Epithelial cell of esophagus (primary cell): ENCODE results near the gene PLA2R1.
"Not testable (repeated sequence)": the region's sequence is repeated elsewhere in the genome, so short reads cannot be mapped to it uniquely, and the experiment has no call there.

Experiments used
- DNase-seq: peaks from one replicate; pipeline ENCODE4 v3.0.0; 2010; ENCODE audit warnings: low read depth
- H3K4me3 ChIP-seq: 2 replicates; pipeline ENCODE4 v1.5.1; 2011; ENCODE audit warnings: mild to moderate bottlenecking, low read length, control low read depth
- TF ChIP-seq, protein P1 (sequence below): IDR thresholded peaks from 2 replicates; pipeline ENCODE4 v1.5.1; 2011; ENCODE audit warnings: low read depth, mild to moderate bottlenecking, low read length, control low read depth, inconsistent platforms; ENCODE audit not compliant: insufficient read depth; ENCODE audit errors: missing control alignments

Gene PLA2R1

DNA sequence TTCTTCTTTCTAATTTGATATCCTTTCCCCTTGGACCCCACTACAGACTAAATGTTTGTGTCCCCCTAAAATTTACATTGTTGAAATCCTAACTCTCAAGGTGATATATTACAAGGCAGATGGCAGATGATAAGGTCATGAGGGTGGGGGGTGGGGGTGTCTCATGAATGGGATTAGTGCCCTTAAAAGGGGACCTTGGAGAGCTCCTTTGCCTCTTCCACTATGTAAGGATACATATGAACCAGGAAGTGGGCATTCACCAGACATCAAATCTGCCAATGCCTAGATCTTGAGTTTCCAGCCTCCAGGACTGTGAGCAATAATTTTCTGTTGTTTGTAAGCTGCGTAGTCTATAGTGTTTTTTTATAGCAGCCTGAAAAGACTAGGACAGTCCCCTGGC lies 89.1 kb downstream of the PLA2R1 start:
- TF ChIP-seq, protein P1, sequence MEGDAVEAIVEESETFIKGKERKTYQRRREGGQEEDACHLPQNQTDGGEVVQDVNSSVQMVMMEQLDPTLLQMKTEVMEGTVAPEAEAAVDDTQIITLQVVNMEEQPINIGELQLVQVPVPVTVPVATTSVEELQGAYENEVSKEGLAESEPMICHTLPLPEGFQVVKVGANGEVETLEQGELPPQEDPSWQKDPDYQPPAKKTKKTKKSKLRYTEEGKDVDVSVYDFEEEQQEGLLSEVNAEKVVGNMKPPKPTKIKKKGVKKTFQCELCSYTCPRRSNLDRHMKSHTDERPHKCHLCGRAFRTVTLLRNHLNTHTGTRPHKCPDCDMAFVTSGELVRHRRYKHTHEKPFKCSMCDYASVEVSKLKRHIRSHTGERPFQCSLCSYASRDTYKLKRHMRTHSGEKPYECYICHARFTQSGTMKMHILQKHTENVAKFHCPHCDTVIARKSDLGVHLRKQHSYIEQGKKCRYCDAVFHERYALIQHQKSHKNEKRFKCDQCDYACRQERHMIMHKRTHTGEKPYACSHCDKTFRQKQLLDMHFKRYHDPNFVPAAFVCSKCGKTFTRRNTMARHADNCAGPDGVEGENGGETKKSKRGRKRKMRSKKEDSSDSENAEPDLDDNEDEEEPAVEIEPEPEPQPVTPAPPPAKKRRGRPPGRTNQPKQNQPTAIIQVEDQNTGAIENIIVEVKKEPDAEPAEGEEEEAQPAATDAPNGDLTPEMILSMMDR = no peak
- no peak overlapping the region for H3K4me3 ChIP-seq
- no peak for DNase-seq

DNA sequence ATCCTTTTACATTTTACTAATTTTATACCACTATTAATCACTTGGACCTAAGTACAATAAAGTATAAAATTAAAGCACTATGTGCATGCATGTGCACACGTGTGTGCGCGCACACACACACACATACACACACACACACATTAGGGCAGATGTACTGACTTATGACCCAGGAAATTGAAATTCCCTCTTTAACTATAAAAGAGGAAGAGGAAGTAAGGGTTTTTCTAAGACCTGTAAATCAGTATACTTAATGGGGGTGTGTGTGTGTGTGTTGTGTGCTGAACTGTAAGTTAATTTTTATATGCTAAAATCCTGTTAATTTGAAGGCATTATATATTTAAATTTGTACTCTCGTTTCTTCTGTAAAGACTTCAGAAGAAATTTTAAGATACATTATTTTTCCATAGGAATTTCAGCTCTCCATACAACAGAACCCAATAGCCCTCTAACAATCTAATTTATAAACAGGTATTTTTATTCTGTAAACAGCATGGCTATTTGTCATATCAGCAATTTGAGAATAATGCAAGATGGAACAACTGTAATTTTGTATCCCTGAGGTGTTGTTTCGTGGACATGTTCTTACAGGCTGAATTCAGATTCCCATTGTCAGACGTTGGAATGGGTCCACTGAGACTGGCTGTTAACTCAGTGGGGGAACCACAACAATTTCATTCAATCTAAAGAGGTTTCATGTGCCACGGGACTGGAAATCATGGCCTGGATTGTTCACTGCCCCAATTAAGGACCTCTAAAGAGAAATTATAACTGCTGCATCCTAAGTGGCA lies 90.9 kb downstream of the PLA2R1 start:
- TF ChIP-seq, protein P1 = no peak
- DNase-seq = peak; percentile 71
- H3K4me3 ChIP-seq = no peak overlapping the region

DNA sequence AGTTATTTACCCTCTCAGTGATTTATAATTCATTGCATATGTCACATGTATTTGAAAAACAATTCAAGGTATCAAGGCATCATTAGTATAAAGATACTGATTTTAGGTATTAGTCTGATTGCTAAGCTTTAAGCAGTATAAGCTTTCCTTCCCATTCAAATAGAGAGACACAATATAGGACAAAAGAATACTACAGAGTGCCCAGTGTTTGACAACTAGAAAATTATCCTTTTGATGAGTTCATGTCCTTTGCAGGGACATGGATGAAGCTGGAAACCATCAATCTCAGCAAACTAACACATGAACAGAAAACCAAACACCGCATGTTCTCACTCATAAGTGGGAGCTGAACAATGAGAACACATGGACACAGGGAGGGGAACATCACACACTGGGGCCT lies 91.9 kb downstream of the PLA2R1 start:
- DNase-seq, H3K4me3 ChIP-seq: not testable (repeated sequence)

DNA sequence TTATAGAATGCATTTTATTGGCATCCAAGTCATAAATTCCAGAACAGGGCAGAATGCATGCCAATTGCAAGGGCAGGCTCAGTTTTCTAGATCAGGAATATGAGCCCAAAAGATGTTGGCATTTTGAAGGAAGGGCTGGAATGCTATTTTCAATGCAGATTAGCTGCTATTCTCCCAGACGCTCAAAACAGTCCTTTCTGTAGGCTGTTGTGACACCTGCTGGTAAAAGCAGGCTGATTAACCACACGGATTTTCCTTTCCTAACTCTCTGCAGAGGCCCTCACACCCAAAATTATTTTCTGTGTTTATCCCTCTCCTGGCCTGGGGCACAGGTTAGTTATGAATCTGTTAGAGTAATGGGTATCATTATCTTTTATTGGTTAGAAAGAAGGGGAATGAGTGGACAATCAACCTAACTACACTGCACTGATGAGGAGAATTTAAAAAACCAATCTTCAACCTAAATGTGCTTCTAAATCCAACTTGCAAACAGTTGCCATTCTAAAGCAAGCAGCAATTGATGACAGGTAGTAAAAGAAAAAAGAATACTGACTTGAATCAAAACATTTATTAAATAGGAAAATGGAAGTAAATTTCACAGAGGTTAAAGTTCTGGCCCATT lies 94.0 kb downstream of the PLA2R1 start:
- TF ChIP-seq, protein P1 = peak; percentile 63
- H3K4me3 ChIP-seq = no peak overlapping the region
- DNase-seq = peak; percentile 44

DNA sequence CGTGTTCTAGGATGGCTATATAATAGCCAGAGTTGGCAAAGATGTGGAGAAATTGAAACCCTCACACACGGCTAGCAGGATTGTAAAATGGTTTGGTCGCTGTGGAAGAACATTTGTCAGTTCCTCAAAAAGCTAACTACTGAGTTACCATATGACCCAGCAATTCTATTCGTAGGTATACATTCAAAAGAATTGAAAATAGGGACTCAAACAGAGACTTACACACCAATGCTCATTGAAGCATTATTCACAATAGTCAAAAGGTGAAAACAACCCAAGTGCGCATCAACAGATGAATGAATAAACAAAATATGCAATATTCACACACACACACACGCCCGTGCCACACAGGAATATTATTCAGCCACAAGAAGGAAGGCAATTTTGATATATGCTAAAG lies 98.7 kb downstream of the PLA2R1 start:
- DNase-seq = no peak
- no peak overlapping the region for H3K4me3 ChIP-seq
- TF ChIP-seq, protein P1 = no peak

DNA sequence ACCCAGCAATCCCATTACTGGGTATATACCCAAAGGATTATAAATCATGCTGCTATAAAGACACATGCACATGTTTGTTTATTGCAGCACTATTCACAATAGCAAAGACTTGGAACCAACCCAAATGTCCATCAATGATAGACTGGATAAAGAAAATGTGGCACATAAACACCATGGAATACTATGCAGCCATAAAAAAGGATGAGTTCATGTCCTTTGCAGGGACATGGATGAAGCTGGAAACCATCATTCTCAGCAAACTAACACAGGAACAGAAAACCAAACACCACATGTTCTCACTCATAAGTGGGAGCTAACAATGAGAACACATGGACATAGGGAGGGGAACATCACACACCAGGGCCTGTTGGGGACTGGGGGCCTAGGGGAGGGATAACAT lies 99.9 kb downstream of the PLA2R1 start:
- not testable (repeated sequence) for DNase-seq, H3K4me3 ChIP-seq

DNA sequence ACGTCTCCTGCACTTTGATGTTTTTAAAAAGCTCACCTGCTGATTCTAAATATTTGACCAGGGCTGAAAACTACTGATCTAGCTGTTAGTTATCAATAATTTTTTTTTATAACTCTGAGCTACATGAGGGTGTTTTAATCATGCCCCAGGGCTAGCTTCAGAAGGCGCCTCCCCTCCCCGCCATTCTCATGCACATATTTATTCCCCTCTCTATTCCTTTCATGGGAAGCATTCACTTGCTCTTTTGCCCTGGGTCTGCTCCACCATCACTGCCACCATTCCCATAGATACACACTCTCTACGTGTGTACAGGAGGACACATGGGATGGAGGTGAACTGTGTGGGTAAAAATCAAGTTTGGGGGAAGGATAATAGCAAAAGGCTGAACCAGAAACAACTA lies 101.0 kb downstream of the PLA2R1 start:
- no peak overlapping the region for H3K4me3 ChIP-seq
- TF ChIP-seq, protein P1 = no peak
- DNase-seq = no peak

DNA sequence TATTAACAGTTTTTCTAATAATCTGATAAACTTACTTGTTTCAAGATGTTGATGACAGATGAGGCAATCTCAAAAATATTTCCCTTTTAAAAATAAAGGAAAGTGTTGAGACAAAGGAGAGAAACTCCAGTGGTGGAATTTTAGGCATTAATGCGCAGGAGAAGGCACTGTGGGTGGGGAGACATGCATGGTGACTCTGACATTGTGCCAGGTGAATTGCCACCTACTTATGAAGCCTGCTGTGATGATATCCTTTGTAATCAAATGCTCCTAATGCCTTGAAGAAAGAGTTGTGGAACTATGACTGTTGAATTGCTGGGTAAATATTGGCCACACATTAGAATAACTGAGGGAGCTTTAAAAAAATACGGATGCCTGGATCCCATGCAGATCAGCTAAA lies 101.4 kb downstream of the PLA2R1 start:
- peak; percentile 59 for DNase-seq

More for the DNA sequence above, 101.4 kb downstream of the PLA2R1 start:
- TF ChIP-seq, protein P1 = no peak
- no peak overlapping the region for H3K4me3 ChIP-seq
